GM19099 (cell line): ENCODE results near the gene DOC2B.

Source experiments
- POLR2A ChIP-seq: IDR thresholded peaks from 3 replicates; pipeline ENCODE4 v1.6.1; 2011; ENCODE audit warnings: low read depth; ENCODE audit not compliant: insufficient read length; ENCODE audit errors: extremely low read depth

Gene DOC2B

DNA sequence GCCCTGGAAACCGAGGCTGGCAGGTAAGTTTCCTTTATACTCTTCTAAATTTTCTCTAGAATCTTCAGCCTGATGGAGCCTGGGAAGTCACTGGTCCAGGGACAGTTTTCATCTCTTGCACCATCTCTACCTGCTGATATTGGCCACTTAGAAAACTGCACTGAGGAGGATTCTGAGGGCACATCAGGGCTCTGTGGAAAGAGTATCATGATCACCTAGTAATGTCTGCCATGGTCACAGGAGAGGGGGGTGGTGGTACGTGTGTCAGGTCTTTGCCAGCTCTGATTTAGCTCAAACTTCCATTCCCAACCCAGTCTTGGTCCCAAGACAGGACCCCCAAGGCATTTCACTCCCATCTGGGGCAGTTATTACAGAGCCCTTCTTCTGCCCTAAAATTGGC lies 35.2 kb upstream of the DOC2B start:
- no peak for TF ChIP-seq POLR2A

GRCh38 chr17:215563-216478 lies 34.4 kb upstream of the DOC2B start:
- peak; percentile 49 for TF ChIP-seq POLR2A

DNA sequence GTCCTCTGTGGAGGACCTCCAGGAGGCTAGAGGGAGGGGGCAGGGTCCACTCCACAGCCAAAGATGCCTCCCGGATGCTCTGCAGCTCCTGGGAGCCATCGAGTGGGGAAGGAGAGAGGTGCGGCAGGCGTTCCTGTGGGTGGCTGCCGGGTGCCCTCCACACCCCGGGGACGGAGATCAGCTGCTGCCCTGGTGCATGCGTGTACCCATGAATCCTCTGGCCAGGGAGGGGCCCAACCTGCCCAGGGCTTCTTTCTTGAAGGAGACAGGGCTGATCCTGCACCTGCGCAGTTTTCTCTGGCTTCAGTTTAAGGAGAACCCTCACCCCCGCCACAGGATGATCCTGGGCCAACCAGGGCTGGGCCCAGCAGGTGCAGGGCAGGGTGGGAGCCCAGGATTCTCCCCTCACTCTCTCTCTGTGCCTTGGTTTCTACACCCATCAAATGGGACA lies 33.5 kb upstream of the DOC2B start:
- no peak for TF ChIP-seq POLR2A

DNA sequence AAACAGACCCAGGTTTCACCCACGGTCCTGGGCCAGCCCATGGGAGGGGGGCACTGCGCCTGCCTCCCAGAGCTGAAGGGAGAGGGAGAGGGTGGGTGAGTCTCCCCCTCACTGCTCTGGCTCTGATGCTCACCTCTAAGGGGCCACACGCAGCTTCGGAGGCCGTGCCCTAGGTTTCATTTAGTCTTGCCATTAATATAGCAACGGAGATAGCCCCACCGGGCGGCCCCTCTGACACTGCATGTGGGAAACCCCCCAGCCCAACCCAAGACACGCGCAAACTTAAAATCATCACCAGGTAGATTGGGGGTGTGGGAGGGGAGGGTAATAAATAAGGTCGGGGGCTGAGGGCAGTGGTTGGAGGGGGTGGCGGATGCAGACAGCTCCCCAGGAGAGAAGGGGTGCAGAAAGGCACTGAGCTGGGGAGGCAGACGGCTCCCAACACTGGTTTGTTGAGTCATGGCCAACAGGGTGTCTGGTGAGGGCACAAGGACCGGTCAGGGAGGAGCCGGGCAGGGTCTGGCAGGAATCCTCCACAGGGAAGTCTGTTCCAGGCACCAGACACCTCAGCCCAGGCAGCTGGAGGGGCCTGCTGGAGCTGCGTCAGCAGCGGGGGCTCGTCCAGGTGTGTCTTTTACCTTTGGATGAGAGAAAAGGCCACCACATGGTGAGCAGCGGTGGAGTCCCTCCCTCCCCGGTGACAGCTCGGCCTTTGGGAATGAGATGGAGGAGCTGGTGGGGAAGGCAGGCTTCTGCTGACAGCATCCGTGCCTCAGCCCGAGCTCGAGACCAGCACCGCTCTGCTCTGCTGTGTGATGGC lies 32.0 kb upstream of the DOC2B start:
- no peak for TF ChIP-seq POLR2A

DNA sequence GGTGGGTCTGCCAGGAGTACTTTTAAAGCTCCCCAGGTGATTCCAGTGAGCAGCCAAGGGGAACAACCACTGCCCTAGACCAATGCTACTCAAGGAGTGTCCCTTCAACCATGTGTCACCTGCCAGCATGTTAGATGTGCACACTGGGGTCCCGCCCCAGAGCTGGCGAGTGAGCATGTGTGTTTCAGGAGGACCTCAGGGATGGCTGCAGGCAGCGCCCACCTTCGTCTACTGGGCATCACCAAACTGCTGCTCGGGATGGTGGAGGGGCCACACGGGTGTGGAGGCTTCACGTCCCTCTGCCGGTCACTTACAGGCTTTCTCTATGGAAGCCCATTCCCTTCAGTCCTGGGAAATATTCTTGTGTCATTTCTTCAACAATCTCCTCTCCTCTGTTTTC lies 29.0 kb upstream of the DOC2B start:
- no peak for TF ChIP-seq POLR2A

GRCh38 chr17:208429-208828 lies 27.0 kb upstream of the DOC2B start:
- TF ChIP-seq POLR2A: no peak

DNA sequence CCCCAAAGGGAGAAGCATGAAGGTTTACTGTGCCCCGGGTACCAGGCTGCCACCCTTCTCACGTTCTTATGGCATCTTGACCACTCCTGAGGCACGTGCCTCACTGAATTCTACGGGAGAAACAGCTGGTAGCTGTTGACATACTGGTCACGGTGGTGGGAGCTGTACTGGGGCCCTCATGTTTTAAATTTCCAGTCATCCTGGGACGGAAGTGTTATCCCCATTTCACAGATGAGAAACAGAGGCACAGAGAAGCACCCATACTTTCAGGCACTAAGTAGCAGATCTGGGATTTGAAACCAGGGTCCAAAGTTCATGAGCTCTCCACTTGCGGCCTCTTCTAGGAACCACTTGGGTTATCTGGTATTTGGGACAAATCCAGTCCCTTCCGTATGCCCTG lies 26.3 kb upstream of the DOC2B start:
- no peak for TF ChIP-seq POLR2A

- no peak for TF ChIP-seq POLR2A
Measured at GRCh38 chr17:206941-207560, 25.6 kb upstream of the DOC2B start.

DNA sequence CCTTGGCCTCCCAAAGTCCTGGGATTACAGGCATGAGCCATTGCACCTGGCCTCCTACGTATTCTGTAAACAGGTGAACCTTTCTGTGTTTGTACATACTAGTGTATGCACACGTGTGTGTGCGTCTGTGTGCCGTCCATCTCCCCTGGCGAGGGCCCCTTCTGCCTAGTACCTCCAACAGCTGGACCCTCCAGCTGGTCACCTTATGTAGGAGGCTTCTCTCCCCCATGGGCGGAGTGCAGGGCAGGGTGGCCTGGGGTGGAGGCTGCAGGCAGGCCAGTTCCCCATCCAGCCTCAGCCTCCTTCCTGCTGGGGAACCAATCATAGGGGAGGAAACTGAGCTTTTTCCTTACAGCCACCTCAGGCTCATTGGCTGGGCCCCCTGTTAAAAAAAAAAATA lies 24.4 kb upstream of the DOC2B start:
- no peak for TF ChIP-seq POLR2A

DNA sequence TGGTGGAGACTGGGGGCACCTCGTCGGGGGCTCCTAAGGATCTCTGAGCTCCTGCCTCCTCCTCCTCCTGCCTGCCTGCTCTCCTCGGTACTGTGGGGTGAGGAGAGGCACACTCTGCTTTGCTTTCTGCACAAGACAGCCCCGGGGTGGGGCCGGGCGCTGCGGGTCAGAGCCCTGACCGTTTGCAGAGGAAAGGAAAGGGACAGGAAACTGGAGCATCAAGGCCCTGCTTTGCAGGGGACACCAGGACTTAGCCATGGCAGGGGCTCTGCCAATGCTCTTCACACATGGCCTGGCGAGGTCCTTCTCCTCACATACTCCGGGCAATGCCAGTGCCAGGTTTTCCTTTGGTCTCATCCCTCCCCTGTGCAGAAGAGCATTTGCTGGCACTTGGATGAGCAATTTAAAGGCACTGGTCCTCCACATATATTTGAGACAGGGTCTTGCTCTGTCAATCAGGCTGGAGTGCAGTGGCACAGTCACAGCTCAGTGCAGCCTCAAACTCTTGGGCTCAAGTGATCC lies 23.8 kb upstream of the DOC2B start:
- no peak for TF ChIP-seq POLR2A

- no peak for TF ChIP-seq POLR2A
Measured at GRCh38 chr17:204427-205147, 23.1 kb upstream of the DOC2B start.

GRCh38 chr17:202501-202951 lies 21.1 kb upstream of the DOC2B start:
- no peak for TF ChIP-seq POLR2A

DNA sequence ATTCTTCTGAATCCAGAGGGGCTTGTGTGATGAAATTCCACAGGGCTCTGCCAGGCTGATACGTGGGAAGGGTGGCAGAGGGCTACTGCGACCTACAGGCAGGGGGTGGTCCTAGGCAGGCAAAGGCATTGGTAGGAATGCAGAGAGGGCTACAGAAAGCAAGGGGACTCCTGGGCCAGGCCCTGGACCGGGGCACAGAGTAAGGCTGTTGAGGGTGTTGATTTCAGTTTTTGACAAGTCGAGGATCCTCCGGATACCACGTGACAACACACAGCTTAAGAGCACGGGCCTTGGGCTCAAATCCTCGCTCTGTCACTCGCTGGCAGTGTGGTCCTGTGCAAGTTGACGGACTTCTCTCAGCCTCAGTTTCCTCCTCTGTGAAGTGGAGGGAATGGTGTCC lies 19.1 kb upstream of the DOC2B start:
- TF ChIP-seq POLR2A: no peak

- no peak for TF ChIP-seq POLR2A
Measured at GRCh38 chr17:199806-200545, 18.5 kb upstream of the DOC2B start.

DNA sequence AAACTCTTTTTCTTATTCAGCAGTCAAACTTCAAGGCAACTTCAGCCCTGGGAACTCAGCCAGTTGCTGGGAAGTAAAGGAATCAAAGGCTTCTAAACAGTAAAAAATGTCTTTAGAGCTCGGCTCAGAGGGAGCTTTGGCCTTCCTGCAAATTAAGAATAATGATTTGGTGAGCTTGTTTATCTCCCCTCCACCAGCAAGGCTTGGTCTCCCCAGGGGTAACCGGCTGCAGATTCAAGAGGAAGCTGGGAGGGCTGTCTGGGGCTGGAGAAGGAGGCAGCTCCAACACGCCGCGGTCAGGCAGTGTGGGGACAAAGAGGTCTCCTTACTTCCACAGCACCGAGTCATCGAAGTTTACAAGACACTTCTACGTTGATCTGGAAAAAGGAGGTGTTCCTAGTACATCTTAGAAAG lies 17.7 kb upstream of the DOC2B start:
- no peak for TF ChIP-seq POLR2A

- TF ChIP-seq POLR2A: no peak
Measured at GRCh38 chr17:197352-197751, 15.9 kb upstream of the DOC2B start.
